Measurements from ENCODE around the gene CD55. TPM values are rescaled to one million over a fixed set of nuclear protein-coding genes. Genes with fewer than 3 reads are reported as not detected.

CD55 gene
- total RNA-seq, 1 donor from 2014 or later: 9.8 TPM

DNA sequence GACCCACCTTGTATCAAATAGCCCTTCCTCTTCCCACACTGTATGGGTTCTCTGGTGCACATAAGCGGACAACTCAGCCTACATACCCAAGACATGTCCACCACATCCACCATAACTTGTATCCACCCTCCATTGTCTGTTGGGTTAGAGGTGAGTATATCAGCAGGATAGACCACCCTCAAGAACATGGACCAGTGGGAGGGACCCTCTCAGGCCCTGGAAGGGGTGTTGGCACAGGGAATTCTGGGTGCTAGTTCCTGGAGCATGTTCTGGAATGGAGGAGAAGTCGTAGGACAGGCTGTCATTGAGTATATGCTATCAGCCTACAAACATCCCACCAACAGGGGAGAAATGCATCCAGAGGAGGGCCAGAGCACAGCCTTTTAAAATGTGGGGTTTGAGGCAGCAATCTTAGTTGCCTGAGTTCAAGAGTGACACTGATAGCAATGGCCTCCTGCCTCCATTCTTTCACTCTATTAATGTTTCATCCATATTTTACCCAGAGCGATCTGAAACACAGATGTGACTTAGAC lies 7.5 kb downstream of the CD55 start:
- ATAC-seq: no peak
- no peak for DNase-seq (ENCODE audit: low spot score)

DNA sequence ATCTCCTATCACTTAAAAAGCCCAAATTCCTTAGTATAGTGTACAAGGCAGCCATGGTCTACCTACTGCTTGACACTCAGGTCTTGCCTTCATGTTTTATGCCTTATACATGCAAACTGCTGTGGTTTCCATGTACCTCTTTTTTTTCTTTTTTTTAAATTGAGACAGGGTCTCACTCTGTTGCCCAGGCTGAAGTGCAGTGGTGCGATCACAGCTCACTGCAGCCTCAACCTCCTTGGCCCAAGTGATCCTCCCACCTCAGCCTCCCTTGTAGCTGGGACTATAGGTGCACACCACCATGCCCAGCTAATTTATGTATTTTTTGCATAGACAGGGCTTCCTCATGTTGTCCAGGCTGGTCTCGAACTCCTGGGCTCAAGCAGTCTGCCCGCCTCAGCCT lies 8.0 kb downstream of the CD55 start:
- ATAC-seq: no peak
- DNase-seq (ENCODE audit: low spot score): no peak

DNA sequence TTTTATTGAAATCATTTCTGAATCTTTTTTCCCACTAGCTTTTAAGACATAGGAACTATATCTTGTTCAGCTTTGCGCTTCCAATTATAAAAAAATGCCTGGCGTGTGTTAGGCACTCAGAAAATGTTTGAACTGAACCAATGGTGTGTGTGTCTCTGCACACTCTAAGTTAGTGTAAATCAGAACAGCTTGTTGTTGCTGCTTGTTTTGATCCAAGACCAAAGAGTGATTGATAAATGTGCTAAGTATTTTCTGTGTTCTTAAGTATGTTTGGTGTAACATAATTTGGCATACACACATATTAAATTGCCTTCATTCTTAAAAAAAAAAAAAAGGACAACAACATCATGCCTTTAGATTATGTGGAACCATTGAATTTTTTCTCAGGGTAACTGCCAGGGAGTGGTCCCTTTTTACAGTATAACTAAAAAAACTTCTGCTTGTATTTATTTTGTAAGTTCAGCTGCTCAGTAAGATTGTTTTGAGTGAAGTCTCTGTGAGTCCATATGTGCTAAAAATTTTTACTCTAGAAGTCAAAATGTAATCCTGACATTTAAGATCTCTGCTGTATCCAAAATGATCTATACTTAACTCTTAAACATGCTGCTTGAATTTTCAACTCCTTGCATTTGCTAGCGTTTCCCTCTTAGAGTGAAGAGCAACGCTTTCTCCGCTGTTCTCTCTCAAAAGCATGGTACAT lies 8.7 kb downstream of the CD55 start:
- DNase-seq (ENCODE audit: low spot score) (no peak), ATAC-seq (no peak)

DNA sequence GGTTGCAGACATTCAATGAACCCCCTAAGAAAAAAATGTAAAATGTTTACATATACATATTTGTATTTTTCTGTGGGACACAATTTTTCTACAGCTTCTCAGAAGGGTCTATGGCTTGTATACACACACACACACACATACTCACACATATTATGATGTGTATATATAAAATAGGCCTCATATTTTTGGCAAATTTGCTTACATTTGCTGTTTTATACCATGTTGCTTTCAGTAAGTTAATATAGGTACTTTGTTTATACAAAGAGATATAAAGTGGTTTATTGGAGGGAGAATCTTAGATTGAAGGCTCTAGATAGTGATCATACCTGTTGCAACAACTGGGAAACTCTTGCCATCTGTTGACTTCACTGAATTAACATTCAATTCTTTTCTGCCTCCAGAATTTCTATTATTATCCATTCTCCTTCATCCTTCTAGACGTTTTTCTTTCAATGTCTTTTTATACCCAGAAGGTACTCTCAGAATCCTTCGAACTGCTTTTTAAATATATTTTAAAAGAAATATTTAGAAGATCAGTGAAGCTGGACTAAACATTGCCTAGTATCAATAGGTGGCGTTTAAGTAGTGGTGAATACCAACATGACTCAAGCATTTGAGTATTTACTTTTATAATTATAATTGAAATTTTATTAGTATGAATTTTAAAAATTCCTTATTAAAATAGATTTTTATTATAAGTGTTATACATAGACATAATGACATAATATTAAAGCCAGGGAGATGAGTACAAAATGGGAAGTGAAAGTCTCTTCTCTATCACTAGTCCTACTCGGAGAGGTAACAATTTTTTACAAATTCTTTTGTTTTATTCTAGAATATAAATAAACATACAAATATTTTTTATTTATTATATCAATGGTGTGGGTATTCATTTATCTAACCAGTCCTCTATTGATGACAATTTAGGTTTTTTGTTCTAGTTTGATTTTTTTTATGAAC lies 10.2 kb downstream of the CD55 start:
- no peak for DNase-seq (ENCODE audit: low spot score)
- ATAC-seq: no peak

DNA sequence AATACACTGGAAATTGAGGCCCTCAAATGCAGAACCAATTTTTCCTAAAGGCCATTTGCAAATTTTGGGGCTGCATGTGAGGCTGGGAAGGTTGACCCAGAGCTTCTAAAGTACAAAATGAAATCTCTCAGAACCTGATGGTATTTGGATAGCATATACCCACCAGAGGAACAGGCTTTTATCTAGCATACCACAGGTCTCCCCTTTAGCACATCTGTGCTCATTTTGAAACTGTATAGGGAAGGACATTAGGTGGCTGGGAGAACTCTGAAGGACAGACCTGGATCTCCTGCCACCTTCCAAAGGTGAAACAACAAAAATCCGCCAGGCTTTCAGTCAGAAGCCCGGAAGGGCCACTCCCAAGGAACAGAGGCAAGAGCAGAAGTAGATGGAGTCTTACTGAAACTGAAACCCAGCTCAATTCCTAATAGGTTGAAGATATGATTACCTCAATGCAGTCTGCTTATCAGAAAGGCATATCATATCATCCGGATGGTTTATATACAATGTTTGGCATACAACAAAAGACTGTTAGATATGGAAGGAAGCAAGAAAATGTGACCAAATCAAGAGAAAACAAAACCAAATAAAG lies 11.6 kb downstream of the CD55 start:
- DNase-seq (ENCODE audit: low spot score) (no peak), ATAC-seq (no peak)

DNA sequence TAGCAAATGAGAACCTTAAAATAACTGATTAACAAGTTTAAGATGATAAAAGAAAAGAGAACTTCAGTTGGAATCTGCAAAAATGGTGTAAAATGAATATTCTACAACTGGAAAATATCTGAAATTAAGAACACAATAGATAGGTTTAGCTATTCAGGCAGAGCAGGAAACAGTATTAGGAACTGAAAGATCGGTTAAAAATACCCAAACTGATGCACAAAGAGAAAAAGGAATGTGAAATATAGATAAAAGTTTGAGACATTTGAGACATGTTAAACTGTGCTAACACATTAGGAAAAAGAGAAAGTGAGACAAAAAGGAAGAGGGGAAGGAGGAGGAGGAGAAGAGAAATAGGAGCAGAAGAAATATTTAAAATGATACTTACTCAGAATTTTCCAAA lies 12.1 kb downstream of the CD55 start:
- ATAC-seq (no peak), DNase-seq (ENCODE audit: low spot score) (no peak)

DNA sequence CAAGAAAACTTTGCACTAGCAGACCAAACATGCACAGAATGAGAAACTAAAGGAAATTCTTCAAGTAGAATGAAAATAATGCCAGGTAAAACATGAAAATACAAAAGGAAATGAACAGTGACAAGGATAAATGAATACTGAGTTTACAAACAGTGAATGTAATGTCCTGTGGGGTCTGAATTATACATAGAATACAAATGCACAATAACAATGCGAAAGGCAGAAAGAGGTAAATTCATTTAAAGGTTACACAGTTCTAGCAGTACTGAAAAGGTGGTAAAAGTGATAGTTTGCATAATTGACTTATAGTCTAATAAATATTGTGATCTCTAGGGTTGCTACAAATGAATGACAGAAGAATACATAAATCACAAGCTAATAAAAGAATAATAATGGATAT lies 12.9 kb downstream of the CD55 start:
- ATAC-seq: no peak
- no peak for DNase-seq (ENCODE audit: low spot score)

DNA sequence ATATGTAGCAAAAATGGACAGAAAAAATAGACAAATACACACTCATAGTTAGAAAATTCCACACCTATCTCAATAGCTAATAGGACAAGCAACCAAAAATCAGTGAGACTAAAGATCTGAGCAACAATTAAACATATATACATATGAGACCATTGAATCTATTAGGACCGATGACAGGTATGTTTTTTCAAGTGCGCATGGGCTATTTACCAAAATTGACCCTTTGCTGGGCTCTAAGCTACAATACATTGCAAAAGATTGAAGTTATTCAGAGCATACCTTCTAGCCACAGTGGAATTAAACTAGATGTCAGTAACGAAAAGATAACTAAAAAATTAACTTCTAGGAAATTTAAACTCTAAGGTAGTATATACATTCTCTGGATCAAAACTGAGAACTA lies 13.7 kb downstream of the CD55 start:
- ATAC-seq (no peak), DNase-seq (ENCODE audit: low spot score) (no peak)

DNA sequence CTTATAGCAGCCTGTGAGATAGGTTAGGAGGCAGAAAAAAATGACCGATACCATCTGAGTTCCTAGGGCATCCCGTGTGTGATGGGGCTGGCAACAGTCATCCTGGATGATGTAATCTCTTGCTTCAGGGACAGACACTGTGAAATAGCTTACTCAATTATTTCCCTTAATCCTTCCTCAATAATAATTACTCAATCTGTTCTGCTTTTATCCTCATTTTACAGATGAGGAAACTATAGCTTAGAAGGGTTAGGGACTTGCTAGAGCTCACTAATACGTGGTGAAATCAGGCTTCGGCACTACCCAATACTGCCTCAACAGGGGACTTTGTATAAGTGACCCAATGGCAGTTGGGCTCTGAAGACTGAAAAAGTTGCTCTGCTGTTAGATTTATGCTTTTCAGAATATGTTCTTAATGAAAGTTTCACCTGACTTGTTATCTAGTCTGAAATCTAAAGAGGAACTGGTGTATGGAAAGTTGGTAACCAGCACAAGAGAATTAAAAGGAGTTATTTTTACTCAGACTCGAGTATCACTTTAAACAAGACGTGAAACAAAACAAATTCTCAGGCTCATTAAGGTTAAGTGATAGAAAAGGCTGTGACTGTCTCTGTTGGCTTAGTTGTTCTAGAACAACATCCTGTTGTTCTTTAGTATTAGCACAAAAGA lies 14.4 kb downstream of the CD55 start:
- ATAC-seq (peak; percentile 72), DNase-seq (ENCODE audit: low spot score) (no peak)

DNA sequence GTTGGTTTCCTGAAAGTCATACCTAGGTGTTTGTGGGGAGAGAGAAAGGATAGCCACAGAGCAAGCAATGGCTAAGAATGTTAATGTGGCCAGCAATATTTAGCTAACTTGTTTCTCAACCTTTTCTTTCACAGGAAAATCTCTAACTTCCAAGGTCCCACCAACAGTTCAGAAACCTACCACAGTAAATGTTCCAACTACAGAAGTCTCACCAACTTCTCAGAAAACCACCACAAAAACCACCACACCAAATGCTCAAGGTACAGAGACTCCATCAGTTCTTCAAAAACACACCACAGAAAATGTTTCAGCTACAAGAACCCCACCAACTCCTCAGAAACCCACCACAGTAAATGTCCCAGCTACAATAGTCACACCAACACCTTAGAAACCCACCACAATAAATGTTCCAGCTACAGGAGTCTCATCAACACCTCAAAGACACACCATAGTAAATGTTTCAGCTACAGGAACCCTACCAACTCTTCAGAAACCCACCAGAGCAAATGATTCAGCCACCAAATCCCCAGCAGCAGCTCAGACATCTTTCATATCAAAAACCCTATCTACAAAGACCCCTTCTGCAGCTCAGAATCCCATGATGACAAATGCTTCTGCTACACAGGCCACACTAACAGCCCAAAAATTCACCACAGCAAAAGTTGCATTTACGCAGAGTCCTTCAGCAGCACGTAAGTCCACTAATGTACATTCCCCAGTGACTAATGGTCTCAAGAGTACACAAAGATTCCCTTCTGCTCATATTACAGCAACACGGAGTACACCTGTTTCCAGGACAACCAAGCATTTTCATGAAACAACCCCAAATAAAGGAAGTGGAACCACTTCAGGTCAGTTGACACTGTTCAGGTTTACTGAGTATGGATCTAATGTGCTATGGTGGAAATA lies 15.3 kb downstream of the CD55 start:
- ATAC-seq: no peak
- no peak for DNase-seq (ENCODE audit: low spot score)

DNA sequence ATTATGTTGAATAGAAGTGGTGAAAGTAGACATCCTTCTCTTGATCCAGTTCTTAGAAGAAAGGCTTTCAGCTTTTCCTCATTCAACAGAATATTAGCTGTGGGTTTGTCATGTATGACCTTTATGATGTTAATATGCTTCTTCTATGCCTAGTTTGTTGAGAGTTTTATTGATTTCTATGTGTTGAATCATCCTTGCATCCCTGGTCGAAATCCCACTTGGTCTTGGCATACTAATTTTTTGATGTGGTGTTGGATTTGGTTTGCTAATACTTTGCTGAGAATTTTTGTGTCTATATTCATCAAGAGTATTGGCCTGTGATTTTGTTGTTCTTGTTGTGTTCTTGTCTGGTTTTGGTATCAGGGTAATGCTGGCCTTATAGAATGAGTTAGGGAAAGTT lies 20.9 kb downstream of the CD55 start:
- DNase-seq (ENCODE audit: low spot score) (no peak), ATAC-seq (no peak)

DNA sequence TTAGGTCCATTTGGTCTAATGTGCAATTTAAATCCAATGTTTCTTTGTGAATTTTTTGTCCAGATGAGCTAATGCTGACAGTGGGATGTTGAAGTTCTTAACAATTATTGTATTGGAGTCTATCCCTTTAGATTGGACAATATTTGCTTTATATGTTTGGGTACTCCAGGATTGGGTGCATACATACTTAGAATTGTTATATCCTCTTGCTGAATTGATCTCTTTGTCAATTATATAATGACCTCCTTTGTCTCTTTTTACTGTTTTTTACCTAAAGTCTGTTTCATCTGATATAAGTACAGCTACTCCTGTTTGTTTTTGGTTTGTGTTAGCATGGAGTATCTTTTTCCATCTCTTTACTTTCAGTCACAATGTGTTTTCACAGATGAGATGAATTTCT lies 22.2 kb downstream of the CD55 start:
- no peak for DNase-seq (ENCODE audit: low spot score)
- ATAC-seq: no peak

DNA sequence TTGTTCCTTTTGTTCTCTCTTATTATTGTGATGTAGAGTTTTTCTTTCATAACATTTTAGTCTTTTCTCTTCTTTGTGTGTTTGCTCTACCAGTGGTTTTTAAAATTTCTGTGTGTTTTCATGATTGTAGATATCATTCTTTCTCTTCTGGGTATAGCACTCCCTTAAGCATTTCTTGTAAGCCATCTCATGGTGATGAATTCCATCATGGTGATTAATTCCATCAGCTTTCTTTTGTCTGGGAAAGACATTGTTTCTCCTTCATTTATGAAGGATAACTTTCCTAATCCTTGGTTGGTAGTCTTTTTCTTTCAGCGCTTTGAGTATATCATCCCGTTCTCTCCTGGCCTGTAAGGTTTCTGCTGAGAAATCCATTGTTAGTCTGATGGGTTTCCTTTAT lies 22.7 kb downstream of the CD55 start:
- no peak for ATAC-seq
- DNase-seq (ENCODE audit: low spot score): no peak

DNA sequence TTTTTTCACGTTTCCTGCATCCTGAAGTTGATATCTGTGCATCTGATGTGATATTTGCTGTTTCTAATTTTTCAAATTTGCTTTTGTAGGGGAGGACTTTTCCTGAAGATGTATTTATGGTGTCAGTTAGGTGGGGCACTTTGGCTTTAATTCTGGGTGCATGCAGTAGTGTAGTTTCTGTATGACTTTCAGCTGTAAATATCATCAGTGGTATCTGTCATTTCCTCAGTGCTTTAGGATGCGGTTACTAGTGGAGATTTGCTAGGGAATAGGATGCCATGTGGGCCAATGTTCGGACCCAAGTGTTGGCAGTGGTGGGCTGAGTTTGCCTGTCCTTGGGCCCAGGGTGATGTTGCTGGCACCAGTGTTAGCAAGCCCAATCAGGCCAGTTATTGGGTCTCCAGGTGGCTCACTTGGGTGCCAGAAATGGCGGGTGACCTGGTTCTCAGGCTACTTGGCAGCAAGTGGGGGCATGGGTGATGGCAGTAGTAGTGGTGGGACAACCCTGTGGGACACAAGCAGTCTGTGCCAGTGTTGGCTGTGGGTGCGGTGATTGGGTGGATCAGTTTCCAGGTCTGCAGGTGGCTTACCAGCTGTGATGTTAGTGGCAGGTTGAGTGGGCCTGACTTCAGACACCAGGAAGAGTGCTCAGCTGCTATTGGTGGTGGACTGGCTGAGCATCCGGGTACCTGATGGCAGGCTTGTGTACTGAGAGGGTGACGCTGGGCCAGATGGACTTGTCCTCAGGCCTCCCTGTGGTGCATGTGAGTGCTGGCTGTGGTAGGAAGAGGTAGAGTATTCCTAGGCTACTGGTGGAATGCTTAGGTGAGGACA lies 24.4 kb downstream of the CD55 start:
- DNase-seq (ENCODE audit: low spot score) (no peak), ATAC-seq (no peak)

DNA sequence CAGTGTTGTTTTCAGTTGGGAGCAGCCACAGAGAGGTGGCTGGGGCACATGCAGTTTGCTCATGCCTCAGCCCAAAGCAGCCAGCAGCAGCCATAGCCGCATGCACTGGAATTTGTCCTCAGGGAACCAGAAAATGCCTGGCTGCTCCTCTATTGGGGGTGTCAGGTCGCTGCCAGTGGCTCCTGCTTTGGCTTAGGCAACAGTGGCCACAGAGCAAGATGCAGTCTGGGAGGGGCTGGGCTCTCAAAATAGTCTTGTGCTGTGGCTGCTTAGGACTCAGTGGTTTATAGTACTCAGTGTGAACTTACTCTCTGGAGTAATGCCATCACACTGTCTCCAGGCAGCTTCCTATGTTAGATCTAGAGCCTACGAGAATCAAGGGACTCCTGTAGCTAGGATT lies 25.0 kb downstream of the CD55 start:
- ATAC-seq (no peak), DNase-seq (ENCODE audit: low spot score) (no peak)

DNA sequence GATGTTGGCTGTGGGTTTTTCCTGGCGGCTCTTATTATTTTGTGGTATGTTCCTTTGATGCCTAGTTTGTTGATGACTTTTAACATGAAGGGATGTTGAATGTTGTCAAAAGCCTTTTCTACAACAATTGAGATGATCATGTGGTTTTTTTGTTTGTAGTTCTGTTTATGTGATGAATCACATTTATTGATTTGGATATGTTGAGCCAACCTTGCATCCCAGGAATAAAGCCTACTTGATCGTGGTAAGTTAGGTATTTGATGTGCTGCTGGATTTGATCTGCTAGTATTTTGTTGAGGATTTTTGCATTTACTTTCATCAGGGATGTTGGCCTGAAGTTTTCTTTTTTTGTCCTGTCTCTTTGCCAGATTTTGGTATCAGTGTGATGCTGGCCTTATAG lies 28.5 kb downstream of the CD55 start:
- DNase-seq (ENCODE audit: low spot score) (no peak), ATAC-seq (no peak)

DNA sequence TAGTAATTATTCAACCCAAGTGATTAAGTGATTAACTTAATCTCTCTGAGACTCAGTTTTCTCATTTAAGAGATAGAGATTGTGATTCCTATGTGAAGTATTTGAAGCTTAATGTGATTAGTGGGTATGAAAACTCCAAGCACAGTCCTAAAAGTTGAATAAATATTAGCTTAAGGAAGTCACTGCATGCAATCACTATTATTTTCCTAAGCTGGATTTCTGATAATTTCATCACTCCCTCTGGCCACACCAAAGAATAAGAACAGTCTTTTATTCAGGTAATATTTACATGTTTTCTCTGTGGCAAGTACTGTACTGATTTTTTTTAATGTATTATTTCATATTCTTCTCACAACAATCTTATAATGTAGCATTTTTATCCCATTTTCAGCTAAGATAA lies 31.1 kb downstream of the CD55 start:
- DNase-seq (ENCODE audit: low spot score): no peak
- peak; percentile 51 for ATAC-seq

DNA sequence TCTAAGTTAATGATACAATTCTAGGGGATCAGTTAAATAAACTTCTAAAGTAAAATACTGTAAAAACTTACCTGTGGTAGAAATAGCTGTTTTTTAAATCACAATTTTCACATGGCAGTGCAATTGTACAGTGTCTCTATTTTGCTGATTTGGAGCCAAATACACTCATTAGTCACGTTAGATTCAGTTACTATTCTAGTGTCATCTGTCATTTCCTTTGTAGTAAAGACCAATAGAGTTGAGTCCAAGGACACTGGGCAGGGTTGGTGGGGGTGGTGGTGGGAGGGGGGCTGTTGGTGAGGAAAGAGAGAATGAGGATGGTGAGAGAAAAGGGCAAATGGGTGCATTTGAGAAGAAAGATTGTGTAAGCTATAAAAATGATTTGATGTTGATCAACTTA lies 33.6 kb downstream of the CD55 start:
- DNase-seq (ENCODE audit: low spot score): no peak
- ATAC-seq: no peak
